RWPE1 (cell line): Measurements from ENCODE around the gene SEMA3E.
"Not testable (repeated sequence)": the region's sequence is repeated elsewhere in the genome, so short reads cannot be mapped to it uniquely, and the experiment has no call there.

Experiments used
- CTCF ChIA-PET: fragments of 350-600 bp; sonication (Branson Sonifier 250); formaldehyde crosslinking; extraction: SDS; loops from one replicate; lab custom pipeline; 2021; lab: Yijun Ruan, JAX
- POLR2A ChIA-PET: fragments of 400-600 bp; formaldehyde crosslinking; extraction: SDS; loops from one replicate; lab custom pipeline; 2020; ENCODE audit warnings: antibody characterized with exemption; ENCODE audit not compliant: low non-redundant PET; lab: Yijun Ruan, JAX
- DNase-seq: peaks from one replicate; pipeline ENCODE4 v3.0.0; 2012; ENCODE audit warnings: low spot score
- H3K27ac ChIP-seq: fragments of 450-650 bp; 2 replicates; pipeline ENCODE4 v1.5.1; 2017
- TF ChIP-seq, protein P1 (sequence below): fragments of 450-650 bp; conservative IDR thresholded peaks from 2 replicates; pipeline ENCODE4 v1.5.1; 2017; ENCODE audit warnings: low read depth, mild to moderate bottlenecking

SEMA3E gene

DNA sequence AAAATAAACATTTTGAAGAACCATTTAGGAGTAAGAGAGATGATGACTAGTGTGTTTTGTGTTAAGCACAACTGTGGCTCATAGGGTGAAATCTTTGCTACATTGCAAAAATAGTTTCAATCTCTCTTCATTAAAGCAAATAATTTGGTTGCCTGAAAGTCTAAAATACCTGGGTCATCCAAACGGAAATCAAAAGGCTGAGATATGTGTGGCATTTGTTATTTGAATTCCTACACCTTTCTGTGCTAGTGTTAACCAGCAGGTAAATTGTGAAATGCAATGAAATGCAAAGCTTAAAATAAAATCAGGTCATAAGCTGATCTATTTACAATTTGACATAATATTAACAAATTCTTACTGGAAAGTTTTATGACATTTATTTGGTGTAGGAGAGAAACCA is 40.9 kb upstream of the SEMA3E start:
- ChIA-PET CTCF (no interaction called here), POLR2A (no interaction called here)
- H3K27ac ChIP-seq, result no peak overlapping the region
- TF ChIP-seq, protein P1, sequence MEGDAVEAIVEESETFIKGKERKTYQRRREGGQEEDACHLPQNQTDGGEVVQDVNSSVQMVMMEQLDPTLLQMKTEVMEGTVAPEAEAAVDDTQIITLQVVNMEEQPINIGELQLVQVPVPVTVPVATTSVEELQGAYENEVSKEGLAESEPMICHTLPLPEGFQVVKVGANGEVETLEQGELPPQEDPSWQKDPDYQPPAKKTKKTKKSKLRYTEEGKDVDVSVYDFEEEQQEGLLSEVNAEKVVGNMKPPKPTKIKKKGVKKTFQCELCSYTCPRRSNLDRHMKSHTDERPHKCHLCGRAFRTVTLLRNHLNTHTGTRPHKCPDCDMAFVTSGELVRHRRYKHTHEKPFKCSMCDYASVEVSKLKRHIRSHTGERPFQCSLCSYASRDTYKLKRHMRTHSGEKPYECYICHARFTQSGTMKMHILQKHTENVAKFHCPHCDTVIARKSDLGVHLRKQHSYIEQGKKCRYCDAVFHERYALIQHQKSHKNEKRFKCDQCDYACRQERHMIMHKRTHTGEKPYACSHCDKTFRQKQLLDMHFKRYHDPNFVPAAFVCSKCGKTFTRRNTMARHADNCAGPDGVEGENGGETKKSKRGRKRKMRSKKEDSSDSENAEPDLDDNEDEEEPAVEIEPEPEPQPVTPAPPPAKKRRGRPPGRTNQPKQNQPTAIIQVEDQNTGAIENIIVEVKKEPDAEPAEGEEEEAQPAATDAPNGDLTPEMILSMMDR, result no peak
- no peak for DNase-seq

DNA sequence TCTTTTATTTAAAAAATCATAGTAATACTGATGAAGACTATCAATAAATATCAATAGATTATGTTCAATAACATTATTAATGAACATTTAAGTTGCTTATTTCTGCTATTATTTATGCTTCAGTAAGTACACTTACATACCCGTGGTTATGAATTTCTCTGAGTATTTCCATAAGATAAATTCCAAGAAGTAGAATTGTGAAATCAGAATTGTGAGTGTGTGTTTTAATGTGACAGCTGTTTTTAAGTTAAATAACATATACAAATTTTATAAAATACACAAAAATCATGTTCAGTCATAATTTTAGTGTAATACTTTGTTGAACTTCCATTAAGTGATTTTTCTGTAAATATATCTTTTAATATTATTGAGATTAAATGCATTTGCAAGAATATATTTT is 37.5 kb upstream of the SEMA3E start:
- H3K27ac ChIP-seq, result no peak overlapping the region
- POLR2A ChIA-PET, result no interaction called here
- TF ChIP-seq, protein P1, result no peak
- no peak for DNase-seq
- CTCF ChIA-PET, result no interaction called here

- TF ChIP-seq, protein P1, result no peak
- DNase-seq, result peak; percentile 57
- no peak overlapping the region for H3K27ac ChIP-seq
- CTCF ChIA-PET, result interaction anchor here (0.5 to 0.6 kb wide), 2 partner anchors 811 to 1827 kb away, joined by 3 to 5 read pairs; no protein-coding TSS in a partner anchor
- POLR2A ChIA-PET, result no interaction called here
Measured at GRCh38 chr7:83684928-83685327, 36.0 kb upstream of the SEMA3E start.

DNA sequence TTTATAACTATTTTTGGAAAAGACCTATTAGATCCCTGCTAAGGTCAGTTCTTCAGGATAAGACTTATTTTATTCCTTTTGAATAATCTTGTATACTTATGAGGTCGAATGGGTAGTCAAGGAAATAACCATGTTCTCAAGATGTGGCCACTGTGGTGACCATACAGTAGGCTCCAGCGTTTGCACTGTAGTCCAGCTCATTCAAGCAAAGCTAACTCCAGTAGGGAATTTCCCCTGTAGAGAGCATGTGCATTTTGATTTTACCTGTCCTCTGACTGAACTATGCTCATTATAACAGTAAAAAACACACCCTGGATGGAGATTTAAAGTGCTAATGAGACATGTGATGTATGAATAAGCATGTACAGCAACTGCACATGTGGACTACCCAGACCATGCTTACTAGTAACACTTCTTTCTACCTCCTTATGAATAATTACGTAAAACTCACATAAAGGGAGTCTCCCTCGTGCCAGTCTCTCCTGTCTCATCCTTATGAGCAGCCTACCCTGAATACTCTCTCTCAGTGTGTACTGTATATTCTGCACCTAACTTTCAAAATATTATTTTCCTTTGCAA is 32.4 kb upstream of the SEMA3E start:
- no peak overlapping the region for H3K27ac ChIP-seq
- no peak for DNase-seq
- TF ChIP-seq, protein P1, result no peak
- POLR2A ChIA-PET, result no interaction called here
- CTCF ChIA-PET, result no interaction called here

GRCh38 chr7:83677180-83677866 is 28.4 kb upstream of the SEMA3E start:
- TF ChIP-seq, protein P1, result no peak
- ChIA-PET POLR2A (no interaction called here), CTCF (no interaction called here)
- DNase-seq, result peak; percentile 79
- no peak overlapping the region for H3K27ac ChIP-seq

DNA sequence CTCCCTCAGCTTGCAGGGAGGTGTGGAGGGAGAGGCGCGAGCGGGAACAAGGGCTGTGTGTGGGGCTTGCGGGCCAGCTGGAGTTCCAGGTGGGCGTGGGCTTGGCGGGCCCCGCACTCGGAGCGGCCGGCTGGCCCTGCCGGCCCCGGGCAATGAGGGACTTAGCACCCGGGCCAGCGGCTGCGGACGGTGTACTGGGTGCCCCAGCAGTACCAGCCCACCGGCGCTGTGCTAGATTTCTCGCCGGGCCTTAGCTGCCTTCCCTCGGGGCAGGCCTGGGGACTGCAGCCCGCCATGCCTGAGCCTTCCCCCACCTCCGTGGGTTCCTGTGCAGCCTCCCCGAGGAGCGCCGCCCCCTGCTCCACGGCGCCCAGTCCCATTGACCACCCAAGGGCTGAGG is 24.4 kb upstream of the SEMA3E start:
- CTCF ChIA-PET, result not testable (repeated sequence)

DNA sequence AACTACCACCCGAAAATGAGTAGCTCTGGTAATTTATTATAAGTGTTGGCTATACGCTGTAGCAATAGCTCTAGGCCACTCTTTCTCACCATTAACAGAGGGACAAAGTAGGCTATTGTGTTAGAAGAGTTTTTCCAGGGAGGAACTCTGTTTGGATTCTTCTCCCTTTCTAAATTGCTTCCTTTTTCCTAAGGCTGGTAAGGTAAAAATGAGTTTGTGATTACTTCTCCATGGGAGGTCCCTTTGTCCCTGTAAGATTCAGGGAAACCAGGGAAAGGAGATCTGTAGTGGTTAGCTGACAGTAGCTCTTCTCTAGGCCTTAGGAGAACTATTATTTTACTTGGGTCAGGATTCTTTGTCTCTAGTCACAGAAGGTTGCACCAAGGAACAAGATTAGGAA is 23.2 kb upstream of the SEMA3E start:
- DNase-seq, result no peak
- POLR2A ChIA-PET, result no interaction called here
- CTCF ChIA-PET, result no interaction called here

More for the DNA sequence above, 24.4 kb upstream of the SEMA3E start:
- POLR2A ChIA-PET, H3K27ac ChIP-seq, DNase-seq: not testable (repeated sequence)

More for the DNA sequence above, 23.2 kb upstream of the SEMA3E start:
- no peak overlapping the region for H3K27ac ChIP-seq
- TF ChIP-seq, protein P1, result no peak
